Gastroesophageal sphincter (tissue), 3 donors: ENCODE measurements around the gene SEH1L.

ENCODE experiments used
- CTCF ChIP-seq, 4 experiments: fragments of 200-600 bp in 2 of 4; fragments of 450-650 bp in 2 of 4; sonication (generic) in 1 of 4; IDR thresholded peaks; one replicate each; pipeline ENCODE4 v1.5.1; 2017 to 2019; ENCODE audit warnings: antibody characterized with exemption in 4 of 4, mild to moderate bottlenecking in 2 of 4, moderate library complexity in 2 of 4
- POLR2AphosphoS5 ChIP-seq: sonication (generic); formaldehyde crosslinking; IDR thresholded peaks from one replicate; pipeline ENCODE4 v1.6.1; 2017; ENCODE audit warnings: antibody characterized with exemption

GRCh38 chr18:12990967-12991820, 43.4 kb downstream of the SEH1L start, which contains the start of gene CEP192:
- peak in 2 of 4 experiments; percentile 25 to 36 for TF ChIP-seq CTCF (IDR thresholded peaks at IDR 0.05)
- TF ChIP-seq POLR2AphosphoS5 = peak; percentile 59
